HG02981 (cell line): ENCODE measurements around the gene AUH.

Experiments used
- ATAC-seq: cut with Tn5 transposase; IDR thresholded peaks from one replicate; pipeline ENCODE4 v1.9.1; 2021; ENCODE audit warnings: mild to moderate bottlenecking, moderate library complexity; ENCODE audit not compliant: unreplicated experiment

The AUH gene

GRCh38 chr9:91341258-91341746 is 20.4 kb downstream of the AUH start:
- no peak for ATAC-seq

DNA sequence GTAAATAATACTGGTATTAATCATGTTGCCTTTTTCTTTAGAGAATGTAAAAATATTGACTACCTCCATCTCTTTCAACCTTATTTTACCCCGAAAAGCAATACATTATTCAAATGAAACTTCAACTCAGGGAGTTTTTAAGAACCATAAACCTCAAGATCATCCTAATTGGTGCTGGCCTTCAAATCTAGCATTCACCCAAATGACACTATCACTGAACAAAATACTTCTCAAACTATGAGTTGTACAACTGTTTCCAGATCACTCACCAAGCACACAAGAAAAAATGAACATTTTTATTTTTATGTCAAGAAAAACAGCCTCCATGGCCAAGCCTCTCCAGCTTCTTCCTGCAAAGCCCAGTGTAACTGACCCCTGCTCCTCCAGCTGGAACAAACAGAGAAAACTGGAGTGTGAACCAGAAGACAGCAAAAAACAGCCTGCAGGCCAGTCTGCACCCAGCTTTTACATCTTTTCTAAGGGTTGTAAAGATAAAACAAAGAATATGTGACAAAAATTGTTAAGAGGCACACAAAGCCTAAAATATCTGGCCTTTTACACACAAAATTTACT is 21.2 kb downstream of the AUH start:
- no peak for ATAC-seq

DNA sequence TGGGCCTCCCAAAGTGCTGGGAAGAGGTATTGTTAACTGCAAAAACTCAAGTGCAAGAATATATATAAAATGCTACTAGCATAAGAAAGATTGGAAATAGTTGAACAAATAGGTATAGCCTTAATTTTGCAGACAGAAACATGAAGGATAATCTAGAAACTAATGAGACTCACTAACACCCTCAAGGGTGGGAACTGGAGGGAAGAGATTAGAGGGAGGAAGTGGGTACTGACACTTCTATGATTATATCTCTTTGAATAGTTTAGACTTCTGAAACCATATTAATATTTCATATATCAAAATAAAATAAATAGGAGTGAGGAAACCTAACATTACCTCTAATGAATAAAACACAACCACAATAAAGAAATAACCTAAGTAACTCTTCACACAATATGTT is 23.0 kb downstream of the AUH start:
- ATAC-seq: no peak

DNA sequence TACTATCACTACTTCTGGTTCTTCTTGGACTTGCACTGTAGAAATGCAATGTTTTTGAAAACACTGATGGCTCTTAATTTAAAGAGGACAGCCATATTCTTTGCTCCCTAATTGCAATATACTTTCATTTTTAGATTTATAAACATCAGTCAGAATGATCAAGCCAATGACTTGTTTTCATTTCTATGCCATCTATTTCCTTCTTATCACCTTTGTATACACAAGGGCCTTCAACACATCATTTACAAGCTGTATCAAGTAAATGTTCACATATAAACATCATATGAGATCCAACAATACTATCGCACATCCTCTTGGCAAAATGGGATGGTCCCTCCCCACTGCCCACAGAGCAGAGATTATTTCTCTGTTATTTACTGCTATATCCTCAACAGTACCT is 24.9 kb downstream of the AUH start:
- no peak for ATAC-seq

- no peak for ATAC-seq
Measured at GRCh38 chr9:91334053-91334452, 27.7 kb downstream of the AUH start.

DNA sequence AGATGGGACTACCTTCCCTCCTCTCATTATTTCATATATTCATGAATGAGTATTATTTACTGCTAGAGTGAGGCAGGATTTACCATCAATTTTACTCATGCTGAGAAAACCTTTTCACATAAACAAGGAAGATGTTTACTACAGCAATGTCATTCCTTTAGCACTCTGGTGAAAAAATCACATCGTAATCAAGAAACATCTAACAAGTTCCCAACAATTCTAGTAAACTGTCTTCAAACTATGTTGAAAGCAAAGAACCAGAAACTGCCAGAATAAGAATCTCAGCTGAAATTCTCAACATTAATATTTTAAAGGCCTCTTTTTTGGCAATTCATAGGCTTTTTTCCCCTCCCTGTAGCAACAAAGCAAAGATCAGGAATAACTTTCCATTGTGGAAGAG is 28.2 kb downstream of the AUH start:
- ATAC-seq: no peak

GRCh38 chr9:91332546-91333231 is 29.0 kb downstream of the AUH start:
- ATAC-seq: no peak

GRCh38 chr9:91331849-91332248 is 29.9 kb downstream of the AUH start:
- no peak for ATAC-seq

DNA sequence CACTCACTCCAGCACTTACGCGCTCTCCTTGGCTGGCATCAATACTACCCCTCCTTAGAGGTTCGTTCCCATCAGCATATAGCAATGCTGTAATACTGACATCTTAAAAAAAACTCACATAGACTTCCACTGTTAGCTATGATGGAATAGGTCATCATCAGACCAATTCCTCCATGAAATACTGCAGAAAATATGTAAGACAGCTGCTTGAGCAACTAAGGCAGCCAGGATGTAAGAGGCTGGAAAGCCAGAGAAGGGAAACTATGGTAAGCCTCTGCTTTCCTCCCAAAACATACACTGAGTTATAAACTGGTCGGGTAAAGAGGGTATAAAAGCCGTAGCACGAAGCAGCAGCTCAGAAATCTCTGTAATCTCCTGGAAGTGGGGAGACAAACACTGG is 33.5 kb downstream of the AUH start:
- no peak for ATAC-seq

GRCh38 chr9:91321691-91322090 is 40.0 kb downstream of the AUH start:
- ATAC-seq: no peak

- no peak for ATAC-seq
Measured at GRCh38 chr9:91320299-91320698, 41.4 kb downstream of the AUH start.

DNA sequence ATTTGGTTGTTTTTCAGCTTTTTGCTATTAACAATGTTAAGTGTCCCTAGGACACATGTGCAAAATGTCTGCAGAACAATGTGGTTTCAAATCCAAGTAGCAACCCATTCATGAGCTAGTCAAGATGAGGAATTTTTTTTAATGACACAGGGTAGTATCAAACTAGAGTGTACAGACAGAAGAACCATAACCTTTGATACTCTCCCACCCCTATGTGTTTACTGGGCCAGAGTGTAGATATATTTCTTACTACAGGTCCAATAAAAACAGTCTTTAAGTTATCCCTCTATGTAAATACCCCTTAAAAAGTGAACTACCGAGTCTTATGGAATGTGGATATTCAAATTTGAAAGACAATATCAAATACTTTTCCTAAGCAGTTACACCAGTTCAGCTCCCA is 45.6 kb downstream of the AUH start:
- no peak for ATAC-seq

GRCh38 chr9:91315191-91315590 is 46.5 kb downstream of the AUH start:
- ATAC-seq: no peak

DNA sequence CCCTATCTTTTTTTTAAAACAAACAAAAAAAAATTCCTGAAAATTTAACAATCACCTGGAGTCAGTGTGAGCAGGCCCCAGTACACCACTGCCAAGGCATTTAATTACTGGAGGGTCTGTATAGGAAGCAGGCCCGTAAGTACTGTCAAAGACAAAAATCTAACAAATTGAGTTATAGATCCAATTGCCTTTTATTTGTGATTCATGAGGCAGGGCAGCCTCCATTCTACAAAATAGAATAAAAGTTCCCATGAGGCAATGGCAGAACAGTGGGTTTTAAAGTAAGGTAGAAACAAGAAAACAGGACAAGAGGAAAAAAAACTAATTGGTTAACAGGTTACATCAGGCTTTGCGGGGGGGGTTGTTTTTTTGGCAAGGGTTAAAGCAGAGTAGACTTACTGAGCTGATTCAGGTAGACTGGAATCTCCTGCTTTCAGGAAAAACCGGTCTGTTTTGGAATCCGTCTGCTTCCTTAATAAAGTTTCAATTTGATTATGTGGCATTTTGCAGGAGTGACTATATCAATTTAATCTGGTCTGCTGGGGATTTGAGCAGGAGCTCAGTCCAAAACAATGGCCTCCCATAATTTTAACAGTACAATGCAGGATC is 48.9 kb downstream of the AUH start:
- ATAC-seq: no peak

DNA sequence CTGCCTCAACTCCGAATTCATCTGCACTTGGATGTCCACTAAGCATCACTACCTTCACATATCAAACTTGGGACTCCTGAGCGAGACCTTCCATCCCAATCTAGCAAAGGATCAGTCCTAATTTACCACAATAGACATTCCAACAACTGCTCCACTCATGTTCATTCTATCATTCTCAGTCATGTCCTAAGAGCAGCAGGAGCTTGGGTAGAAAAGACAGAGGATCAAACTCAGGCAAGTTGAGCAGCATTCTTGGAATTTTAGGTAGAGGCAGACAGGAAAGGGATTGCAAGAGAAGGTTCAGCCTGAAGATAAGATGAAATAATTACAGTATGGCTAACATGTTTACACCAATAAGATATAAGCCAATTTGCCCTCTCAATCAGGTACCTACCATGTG is 51.7 kb downstream of the AUH start:
- ATAC-seq: no peak

GRCh38 chr9:91308191-91308590 is 53.5 kb downstream of the AUH start:
- ATAC-seq: no peak

- ATAC-seq: no peak
Measured at GRCh38 chr9:91307279-91307678, 54.4 kb downstream of the AUH start.

DNA sequence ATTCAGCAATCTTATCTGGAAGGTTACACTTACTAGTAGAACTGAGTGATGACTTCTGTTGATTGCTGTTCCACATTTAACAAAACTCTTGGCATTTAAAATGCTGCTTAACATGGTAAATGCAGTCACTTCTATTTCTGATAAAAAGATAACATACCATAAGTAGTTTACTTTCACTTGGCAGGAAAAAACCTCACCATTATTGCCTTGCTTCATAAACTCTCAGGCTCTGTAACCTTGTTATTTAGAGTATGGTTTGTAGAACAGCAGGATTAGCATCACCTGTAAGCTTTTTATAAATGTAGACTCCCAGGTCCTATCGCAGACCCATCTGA is 55.5 kb downstream of the AUH start:
- ATAC-seq: no peak

- no peak for ATAC-seq
Measured at GRCh38 chr9:91305596-91306295, 56.0 kb downstream of the AUH start.

DNA sequence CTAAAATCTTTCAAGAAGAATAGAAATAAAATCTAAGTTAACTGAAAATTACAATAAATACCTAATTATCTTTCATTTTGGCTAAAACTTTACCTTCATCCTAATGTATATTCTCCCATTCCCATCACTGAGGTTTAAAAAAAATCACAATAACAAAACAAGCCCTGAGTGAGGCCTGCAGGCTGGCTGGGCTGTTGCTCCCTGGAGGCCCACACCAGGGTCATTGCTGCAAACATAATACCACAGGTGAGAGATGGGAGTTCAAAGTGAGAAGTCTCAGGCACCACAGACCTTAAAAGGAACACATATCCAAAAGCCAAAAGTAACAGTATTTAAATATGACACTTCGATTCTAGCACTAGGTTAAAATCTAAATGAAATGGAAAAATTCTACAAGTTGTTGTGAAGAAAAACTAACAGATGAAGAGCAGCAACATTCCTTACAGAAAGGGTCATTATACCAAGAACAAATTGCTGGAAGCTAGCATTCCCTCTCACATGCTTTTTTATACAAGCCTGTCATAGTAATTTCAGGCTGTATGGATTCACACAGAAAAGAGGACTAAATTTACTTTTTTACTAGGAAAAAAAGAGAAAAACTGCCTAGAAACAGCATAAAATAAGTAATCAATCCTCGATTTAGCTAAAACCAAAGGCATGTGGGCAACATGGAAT is 57.8 kb downstream of the AUH start:
- ATAC-seq: no peak

DNA sequence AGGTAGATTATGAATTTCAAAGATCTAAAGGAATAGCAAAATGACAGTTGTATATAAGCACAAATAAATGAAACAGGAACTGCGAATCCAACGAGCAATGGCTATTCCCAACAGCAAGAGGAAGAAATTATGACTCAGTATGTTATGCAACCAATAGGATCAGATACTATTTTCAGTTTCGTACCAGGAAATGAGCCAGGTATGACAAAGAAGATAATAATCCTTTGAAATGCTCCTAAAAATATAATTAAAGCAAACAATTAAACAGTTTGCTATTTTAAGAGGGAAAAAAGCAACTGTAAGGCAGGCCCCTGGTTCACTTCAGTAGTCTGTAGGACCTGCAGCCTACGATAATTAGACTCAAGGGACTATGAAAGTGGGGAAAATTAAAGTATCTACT is 58.9 kb downstream of the AUH start:
- ATAC-seq: no peak
